HFF-Myc (cell line): ENCODE data around the gene PACRG.

ENCODE experiments used
- DNase-seq: peaks from one replicate; pipeline ENCODE4 v3.0.0-alpha.2; 2011; ENCODE audit warnings: low read depth; ENCODE audit errors: extremely low read depth
- H3K4me3 ChIP-seq: replicated peaks from 2 replicates; pipeline ENCODE4 v1.5.1; 2011; ENCODE audit warnings: low read depth, mild to moderate bottlenecking, control low read depth, low read length
- TF ChIP-seq, protein P1 (sequence below): IDR thresholded peaks from 2 replicates; pipeline ENCODE4 v1.5.1; 2012; ENCODE audit warnings: mild to moderate bottlenecking, low read depth, low read length, control low read depth; ENCODE audit errors: missing control alignments

Gene PACRG

DNA sequence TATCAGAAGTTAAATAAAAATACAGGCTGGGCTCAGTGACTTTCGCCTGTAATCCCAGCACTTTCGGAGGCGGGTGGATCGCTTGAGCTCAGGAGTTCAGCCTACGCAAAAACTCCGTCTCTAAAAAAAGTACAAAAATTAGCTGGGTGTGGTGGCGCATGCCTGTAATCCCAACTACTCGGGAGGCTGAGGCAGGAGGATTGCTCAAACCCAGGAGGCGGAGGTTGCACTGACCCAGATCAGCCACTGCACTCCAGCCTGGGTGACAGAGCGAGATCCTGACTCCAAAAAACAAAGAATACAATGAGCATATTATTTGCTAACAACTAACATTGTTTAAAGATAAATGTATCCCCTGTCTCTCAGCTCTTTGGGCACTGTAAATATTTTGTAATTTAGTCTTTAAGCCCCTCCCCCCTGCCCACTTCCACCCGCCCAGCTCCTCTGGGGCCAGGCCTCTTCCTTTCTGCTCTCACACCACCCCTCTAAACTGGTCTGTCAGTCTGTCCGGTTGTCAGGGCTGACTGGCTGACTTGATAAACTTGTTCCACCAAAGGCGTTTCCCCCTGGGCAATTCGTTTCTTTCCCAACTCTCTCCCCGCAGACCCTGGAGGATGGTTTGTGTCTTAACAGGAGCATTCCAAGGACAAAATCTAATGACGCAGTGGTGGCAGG is 624.4 kb downstream of the PACRG start:
- DNase-seq: no peak
- no peak overlapping the region for H3K4me3 ChIP-seq
- TF ChIP-seq, protein P1, sequence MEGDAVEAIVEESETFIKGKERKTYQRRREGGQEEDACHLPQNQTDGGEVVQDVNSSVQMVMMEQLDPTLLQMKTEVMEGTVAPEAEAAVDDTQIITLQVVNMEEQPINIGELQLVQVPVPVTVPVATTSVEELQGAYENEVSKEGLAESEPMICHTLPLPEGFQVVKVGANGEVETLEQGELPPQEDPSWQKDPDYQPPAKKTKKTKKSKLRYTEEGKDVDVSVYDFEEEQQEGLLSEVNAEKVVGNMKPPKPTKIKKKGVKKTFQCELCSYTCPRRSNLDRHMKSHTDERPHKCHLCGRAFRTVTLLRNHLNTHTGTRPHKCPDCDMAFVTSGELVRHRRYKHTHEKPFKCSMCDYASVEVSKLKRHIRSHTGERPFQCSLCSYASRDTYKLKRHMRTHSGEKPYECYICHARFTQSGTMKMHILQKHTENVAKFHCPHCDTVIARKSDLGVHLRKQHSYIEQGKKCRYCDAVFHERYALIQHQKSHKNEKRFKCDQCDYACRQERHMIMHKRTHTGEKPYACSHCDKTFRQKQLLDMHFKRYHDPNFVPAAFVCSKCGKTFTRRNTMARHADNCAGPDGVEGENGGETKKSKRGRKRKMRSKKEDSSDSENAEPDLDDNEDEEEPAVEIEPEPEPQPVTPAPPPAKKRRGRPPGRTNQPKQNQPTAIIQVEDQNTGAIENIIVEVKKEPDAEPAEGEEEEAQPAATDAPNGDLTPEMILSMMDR: no peak

DNA sequence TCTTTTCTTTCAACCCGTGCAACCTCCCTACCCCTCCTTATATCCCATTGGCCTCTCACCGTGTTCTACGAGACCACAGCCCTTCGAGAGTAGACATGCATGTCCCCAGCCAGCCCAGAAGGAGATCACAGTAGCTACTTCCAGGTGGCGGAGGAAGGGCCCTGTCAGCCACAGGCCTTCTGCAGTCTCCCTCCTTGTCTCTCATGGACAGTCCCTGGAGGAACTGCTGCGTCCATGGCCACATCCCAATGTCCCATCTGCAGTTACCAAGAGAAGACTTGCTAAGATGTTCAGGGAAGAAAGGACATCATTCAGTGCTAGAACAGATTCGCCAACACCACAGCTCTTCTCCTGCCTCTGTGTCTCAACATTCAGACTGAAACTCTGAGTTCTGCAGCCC is 625.2 kb downstream of the PACRG start:
- no peak overlapping the region for H3K4me3 ChIP-seq
- TF ChIP-seq, protein P1: no peak
- no peak for DNase-seq

DNA sequence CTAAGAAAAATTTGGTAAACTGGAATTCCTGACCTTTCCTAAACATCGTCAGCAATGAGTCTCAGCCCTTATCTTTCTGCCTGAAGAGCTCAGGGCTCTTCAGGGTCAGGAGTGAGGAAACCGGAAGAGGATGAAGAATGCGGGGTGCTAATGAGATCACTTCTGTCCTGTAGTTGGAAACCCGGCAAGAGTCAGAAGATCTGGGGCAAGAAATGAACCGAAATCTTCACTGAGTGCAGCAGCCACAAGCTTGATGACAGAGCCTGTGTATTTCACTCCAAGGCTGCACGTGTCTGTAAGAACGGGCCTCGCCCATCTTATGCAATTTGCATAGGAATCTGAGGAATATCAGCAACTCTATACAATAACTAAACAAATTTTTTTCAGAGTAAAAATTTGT is 626.3 kb downstream of the PACRG start:
- TF ChIP-seq, protein P1: no peak
- no peak for DNase-seq

DNA sequence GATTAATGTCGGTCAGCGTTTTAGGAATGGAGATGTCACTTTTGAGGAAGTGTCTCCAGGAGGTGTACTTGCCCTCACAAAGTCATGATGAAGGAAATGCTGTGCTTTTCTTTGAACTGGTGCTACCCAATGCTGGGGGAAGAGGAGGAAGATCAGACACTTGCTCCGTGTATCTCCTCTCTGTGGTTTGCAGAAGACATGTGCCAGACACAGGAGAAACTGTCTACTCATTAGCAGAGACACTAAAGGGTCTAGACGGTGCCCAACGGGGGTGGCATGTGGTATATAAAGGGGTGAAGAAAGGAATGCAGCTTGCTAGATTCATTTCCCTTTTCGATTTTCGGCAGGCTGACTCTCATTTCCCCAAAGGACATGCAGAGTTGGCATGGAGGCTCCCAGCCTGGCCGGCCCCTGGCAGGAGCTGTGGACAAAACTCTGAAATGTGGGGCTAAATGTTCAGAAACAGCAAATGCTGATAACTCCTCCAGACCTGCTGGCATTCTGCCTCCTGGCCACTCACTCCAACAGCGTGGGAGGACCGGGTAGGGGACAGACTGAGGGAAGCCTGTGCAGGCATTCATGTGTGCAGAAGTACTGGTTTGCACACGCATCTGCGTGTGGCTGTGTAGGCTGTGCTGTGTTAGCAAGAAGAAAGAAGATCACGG is 627.1 kb downstream of the PACRG start:
- DNase-seq: no peak
- TF ChIP-seq, protein P1: no peak
- no peak overlapping the region for H3K4me3 ChIP-seq

More for the DNA sequence above, 626.3 kb downstream of the PACRG start:
- no peak overlapping the region for H3K4me3 ChIP-seq

DNA sequence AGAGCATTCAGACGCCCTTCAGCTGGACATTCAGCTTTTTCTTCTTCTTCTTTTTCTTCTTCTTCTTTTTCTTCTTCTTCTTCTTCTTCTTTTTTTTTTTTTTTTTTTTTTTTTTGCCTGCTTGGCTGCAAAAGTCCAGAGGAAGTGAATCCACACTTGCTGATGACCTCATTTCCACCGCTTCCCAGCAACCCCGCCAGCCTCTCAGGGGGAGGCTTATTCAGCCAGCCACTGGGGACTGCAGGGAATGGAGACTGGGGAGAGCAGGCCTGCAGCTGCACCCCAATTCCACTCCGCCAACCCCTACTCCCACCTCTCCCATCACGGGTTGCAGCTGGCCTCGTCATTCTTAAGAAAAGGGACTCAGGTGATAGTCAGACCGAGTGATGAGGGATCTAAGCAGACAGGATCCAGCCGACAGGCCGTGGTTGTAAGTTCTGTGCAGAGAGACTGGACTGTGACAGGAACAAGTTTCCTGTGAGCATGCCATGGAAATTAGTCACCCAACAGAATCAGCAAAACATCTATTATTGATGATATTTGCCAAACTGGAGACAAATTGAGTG is 627.7 kb downstream of the PACRG start:
- TF ChIP-seq, protein P1: no peak
- no peak overlapping the region for H3K4me3 ChIP-seq
- DNase-seq: peak; percentile 25

DNA sequence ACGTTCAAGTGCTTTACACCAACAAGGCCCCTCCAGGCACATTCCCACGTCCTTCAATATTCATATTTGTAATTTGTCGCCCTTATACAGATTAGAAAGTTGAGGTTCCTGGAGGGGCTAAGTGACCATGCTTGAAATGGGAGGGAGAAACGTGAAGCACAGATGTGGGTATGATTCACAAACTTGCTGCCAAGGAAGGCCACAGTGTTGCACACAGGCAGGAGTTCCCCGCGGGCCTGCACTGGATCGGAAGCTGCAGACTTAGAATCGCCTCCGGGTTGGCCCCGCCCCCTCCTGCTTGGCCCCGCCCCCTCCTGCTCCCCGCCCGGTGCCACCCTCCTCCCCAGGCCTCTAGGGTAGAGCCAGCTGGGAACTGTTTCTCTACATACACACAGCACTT is 628.5 kb downstream of the PACRG start:
- TF ChIP-seq, protein P1: no peak
- peak; percentile 68 for DNase-seq
- no peak overlapping the region for H3K4me3 ChIP-seq
